Measurements from ENCODE around the gene SLC8B1. TPM values are rescaled to one million over a fixed set of nuclear protein-coding genes. Genes with fewer than 3 reads are reported as not detected.

Gene SLC8B1
- total and polyA plus RNA-seq, 9 of the 15 experiments (the other 6 are each of a cell fraction or from before 2014, with no cell fraction given): 0.86 to 34.1 (median 18.5) TPM

GRCh38 chr12:113296557-113297213, 38.2 kb downstream of the SLC8B1 start:
- H3K9me3 ChIP-seq (replicated peaks; ENCODE audit: control insufficient read depth, insufficient read depth, low read depth, low read length): no peaks in the 10 kb centered on the region
- in situ Hi-C loops (cut with MboI): no loop called here
- no peaks in the 10 kb centered on the region for H3K9me1 ChIP-seq (ENCODE audit: control insufficient read depth, insufficient read depth, low read length)
- H3K27me3 ChIP-seq (ENCODE audit: control insufficient read depth in 2 of 2, insufficient read depth in 2 of 2, low read length in 2 of 2): no peaks in the 10 kb centered on the region
- intact Hi-C loops (cut with micrococcal nuclease): no loop called here
- 89% methylated on average over 20 of the region's 23 CpGs for WGBS (ENCODE audit: insufficient coverage, low coverage, missing lambda C conversion rate)
- no peak for FAIRE-seq
- H3K4me2 ChIP-seq (ENCODE audit: insufficient read depth, low read length): no peak overlapping the region
- TF ChIP-seq MCM3 (IDR thresholded peaks at IDR 0.05): no peak
- no peak for TF ChIP-seq RAD51 (IDR thresholded peaks at IDR 0.05; ENCODE audit: borderline replicate concordance, low read depth)
- TF ChIP-seq DACH1 (IDR thresholded peaks at IDR 0.05; ENCODE audit: partially characterized antibody): no peak
- peak; percentile 27; the same call in 1 of the 2 replicates for TF ChIP-seq POLR2AphosphoS2 (IDR thresholded peaks at IDR 0.05; ENCODE audit: low read length)
- TF ChIP-seq, protein P1, sequence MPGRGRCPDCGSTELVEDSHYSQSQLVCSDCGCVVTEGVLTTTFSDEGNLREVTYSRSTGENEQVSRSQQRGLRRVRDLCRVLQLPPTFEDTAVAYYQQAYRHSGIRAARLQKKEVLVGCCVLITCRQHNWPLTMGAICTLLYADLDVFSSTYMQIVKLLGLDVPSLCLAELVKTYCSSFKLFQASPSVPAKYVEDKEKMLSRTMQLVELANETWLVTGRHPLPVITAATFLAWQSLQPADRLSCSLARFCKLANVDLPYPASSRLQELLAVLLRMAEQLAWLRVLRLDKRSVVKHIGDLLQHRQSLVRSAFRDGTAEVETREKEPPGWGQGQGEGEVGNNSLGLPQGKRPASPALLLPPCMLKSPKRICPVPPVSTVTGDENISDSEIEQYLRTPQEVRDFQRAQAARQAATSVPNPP (IDR thresholded peaks at IDR 0.05; ENCODE audit: borderline replicate concordance, insufficient read depth, insufficient read length): no peak
- no peak for TF ChIP-seq KAT7 (CRISPR knock-in tag; IDR thresholded peaks at IDR 0.05; ENCODE audit: borderline replicate concordance)
- TF ChIP-seq ZNF354B (CRISPR knock-in tag; IDR thresholded peaks at IDR 0.05): no peak
- no peak for TF ChIP-seq THAP7 (CRISPR knock-in tag; IDR thresholded peaks at IDR 0.05)
- TF ChIP-seq NCOA6 (IDR thresholded peaks at IDR 0.05): no peak
- POLR2A ChIA-PET: no interaction called here
- DNase-seq (ENCODE audit: extremely low read depth in 1 of 4, low spot score in 3 of 4): no peak
- H3K36me3 ChIP-seq (ENCODE audit: control insufficient read depth, insufficient read depth, low read length): peaks cover 32% of the 10 kb centered on the region; the same call in 2 of the 3 replicates
- CTCF ChIA-PET (ENCODE audit: low intra/inter-chr PET ratio): no interaction called here
- no peak overlapping the region for H2AFZ ChIP-seq (ENCODE audit: low read depth, low read length)
- H3K79me2 ChIP-seq (ENCODE audit: control insufficient read depth, insufficient read depth, low read length): no peaks in the 10 kb centered on the region
- H3K9ac ChIP-seq (ENCODE audit: insufficient read depth in 1 of 2, low read depth in 2 of 2, low read length in 2 of 2): peak overlapping the region in 1 of 2 experiments; percentile 32; a peak in 1 of 4 replicates
- H3K27ac ChIP-seq (ENCODE audit: extremely low read depth, low read depth, low read length): no peak overlapping the region
- no peak for ATAC-seq
- H4K20me1 ChIP-seq (replicated peaks; ENCODE audit: control insufficient read depth, insufficient read depth, low read length): no peaks in the 10 kb centered on the region
- no peak overlapping the region for H3K4me3 ChIP-seq
- H3K4me1 ChIP-seq (replicated peaks in 1 of 2; ENCODE audit: control insufficient read depth in 2 of 2, insufficient read depth in 2 of 2, low read length in 2 of 2): peaks cover 14 to 22% of the 10 kb centered on the region in 2 experiments; a peak in 4 of 5 replicates
- BruUV-seq (replicated peaks): no TSS peak

All from K562 (cell line).